Hematopoietic multipotent progenitor cell treated with erythropoietin and hydrocortisone succinate and interleukin-3 and kit ligand, for 4 days (in vitro differentiated cells): ENCODE results near the gene SEMA5A.

Experiments used
- DNase-seq: peaks from one replicate; pipeline ENCODE4 v3.0.0-alpha.2; 2015

The SEMA5A gene

DNA sequence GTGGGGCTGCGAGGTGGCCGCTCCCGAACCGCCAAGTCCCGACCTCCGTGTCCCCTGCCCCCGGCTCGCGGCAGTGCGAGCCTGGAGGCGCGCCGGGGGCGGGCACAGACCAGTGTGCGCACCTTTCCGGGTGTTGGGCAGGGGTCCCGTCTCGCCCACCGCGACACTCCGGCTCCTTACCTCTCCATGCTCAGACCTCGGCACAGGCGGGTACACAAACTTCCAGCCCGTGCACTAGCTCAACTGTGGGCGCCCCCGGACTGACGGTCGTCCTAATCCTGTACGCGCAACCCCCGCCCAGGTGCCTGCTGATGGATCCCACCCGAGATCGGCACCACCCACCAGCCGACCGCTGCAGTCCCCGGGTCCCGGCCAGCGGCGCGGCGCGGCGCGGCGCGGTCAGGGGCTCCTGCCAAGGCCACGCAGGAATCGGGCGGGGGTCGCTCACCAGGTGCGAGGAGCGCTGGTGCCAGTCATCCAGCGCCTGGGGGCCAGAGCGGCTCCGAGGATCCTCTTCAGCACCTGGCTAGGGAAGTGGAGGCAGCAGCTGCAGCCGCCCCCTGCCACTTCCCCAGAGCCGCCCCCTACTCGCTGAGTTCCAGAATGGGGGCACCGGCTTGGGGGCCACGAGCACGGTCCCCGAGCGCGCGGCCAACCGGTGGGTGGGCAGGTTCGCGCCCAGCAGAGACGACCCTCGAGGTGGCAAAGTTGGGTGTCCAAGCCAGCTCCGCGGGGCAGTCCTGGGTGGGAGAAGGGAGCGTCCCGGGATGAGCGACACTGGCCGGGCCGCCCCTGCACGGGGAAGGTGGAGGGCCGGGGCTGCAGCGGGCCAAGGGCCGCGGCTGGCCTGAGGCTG lies 511 bp downstream of the SEMA5A start:
- DNase-seq: no peak

DNA sequence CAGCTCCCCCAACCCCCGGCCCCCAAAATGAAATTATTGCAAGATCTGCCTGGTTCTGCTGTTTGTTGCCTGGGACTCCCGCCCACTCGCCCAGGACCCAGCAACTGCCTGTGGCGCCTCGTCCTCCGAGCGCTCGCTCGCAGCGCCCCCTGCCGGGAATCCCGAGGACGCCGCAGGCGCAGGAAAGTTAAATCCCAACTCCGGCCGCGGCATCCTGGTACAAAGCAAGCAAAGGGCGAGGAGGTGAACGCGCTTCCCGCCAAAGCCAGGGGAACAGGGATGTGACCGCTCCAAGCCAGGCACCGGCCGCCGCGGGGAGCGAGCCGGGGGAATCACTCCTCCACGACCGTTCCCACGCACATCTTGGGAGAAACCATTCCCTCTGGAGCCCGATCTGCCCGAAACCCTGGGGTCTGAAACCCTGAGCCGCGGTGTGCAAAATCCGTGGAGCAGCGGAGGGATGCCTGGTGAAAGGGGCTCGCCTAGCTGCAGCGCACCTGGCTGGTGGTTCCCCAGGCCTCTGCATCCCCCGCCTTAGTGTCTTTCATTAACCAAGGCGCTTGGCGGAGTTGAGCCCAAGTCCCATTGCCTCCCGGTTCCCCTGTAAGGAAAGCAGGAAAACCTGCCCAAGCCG lies 1.3 kb downstream of the SEMA5A start:
- DNase-seq: peak; percentile 71

- DNase-seq: no peak
Observed at GRCh38 chr5:9544056-9544455, 1.8 kb downstream of the SEMA5A start.

- DNase-seq: no peak
Observed at GRCh38 chr5:9543311-9543920, 2.5 kb downstream of the SEMA5A start.

DNA sequence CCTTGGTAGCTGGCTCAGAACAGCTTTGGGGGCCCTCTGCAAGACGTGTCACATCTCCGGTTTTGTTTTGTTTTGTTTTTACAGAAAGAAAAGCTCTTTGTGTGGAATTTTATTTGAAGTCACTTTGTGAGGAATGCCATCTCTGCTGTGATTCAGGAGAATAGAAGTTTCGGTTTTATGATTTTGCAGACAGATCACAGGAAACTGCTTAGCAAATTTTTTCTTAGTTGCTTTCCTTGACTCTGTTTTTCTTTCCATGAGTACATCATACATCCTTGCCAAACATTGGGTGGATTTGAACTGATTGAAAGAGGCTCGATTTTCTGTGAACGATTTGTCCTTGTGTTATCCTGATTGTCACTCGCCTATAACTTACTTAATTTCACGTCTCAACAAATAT lies 5.1 kb downstream of the SEMA5A start:
- no peak for DNase-seq

DNA sequence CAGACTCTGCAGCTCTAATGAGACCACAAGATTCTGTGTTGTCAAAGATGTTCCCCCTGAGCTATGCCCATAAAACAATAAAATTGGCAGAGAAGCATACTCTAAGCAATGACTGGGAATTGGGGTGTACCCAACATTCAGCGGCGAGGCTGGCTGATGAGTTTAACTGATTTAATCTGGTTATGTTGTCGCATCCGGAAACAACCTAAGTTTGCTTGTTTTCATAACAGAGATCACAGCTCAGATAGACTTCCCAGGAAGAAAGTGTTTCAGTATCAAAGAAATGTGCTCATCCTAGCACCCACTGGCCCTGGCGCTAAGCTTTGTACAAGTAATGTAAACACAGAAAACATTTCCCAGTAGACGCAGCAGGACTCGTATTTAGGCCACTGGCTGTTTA lies 7.4 kb downstream of the SEMA5A start:
- DNase-seq: no peak

- DNase-seq: no peak
Observed at GRCh38 chr5:9537223-9538141, 8.4 kb downstream of the SEMA5A start.

DNA sequence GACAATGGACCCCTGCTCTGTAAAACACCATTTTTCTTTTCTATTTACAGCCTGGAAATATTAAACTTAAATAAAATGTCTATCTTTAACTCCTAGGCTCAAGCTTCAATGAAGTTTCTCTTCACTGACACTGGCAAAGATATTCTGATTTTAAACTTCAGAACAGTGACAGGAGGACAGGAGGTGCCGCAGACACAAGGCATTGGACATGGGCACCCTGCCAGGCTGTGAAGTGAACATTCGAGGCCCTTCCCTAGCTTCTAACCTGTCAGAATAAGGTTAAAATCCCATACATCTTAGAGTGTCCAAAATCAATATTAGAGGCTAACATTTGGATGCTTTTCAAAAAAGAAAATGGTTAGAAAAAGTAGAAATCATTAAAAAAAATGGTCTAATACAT lies 9.2 kb downstream of the SEMA5A start:
- DNase-seq: no peak

GRCh38 chr5:9534881-9535517 lies 10.9 kb downstream of the SEMA5A start:
- no peak for DNase-seq

DNA sequence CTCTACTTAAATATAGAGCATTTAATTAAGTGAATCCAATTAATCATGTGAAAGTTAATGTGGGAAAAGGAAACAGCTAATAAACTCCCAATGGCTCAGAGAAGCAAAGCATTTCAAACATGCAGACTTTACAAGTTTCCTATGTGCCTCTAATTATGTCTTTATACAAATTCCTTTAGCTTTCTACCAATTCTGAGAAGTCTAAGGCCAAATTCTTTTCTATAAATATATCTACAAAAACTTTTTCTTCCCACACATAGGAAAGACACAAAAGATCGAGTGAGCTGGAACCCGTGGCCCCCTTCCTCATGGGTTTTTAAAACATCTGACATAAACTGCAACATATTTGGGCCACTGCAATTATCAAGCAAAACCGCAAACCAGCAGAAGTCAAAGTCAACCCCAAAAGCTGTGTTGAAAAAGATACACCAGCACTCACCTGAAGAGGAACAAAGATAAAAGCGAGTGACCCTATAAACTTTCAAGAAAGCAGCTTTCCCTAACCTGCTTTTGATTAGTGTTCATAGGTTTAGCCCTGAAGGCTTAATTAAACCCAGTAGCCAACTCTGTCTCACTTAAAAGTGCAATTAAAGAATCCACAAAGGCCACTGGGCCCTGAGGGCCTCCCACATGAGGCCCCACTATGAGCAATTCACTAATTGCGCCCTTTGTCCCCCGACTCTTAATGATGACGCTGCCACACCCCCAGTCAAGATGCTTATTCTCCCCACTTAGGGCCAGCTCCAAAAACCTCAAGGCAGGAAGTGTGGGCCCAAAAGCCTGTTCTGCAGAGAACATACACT lies 12.1 kb downstream of the SEMA5A start:
- no peak for DNase-seq

DNA sequence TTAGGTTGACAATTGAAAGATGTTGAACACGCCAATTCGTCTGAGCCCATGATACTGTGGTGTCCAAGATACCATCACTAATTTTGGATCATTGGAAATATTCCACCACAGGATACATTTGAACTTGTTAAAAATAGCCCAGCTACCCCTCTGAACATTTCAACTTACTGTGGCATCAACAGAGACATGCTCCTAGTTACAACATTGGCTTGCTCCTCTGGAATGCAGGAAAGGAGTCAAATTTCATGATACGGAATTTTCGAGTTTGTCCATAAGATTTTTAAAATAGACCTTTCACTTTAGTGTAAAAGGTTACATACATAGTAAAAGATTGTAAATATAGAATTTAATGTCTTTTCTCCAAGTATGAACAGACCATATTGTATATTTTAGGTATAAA lies 12.8 kb downstream of the SEMA5A start:
- no peak for DNase-seq

DNA sequence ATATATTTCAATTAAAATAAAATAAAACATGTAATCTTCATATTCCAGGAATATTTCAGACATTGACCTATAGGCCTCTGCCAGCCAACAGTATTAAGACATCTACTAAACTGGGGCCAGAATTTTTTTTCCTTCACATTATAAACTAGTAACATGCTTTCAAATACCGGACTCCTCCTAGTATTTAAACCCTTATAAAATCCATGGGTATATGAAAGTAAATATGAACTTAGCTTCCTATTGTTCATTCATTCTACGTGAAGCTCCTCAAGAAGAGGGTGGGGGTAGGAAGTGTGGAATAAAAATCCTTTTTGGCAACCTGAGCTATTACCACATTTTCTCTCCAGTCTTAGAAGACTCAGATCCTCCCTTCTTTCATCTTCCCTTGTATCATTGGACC lies 16.4 kb downstream of the SEMA5A start:
- no peak for DNase-seq

DNA sequence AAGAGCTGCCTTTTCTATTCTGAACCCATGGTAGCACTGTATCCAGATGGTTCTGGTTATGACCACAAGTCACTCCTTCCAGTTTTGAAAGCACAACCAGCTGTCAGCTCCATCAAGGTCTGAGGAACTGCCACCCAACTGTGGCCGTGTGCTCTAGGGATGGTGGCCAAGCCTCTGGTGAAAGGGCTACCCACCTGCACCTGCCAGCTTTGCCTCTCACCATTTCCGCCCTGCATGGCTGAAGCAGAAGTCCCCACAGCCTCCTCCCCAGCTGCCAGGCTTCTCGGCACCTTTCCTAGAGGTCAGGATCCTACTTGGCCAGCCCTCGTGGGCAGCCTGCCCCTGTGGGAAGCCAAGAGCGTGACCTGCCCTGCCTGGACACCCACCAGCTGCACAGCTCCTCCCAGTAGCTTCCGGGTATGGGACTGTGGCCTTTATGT lies 16.8 kb downstream of the SEMA5A start:
- no peak for DNase-seq

DNA sequence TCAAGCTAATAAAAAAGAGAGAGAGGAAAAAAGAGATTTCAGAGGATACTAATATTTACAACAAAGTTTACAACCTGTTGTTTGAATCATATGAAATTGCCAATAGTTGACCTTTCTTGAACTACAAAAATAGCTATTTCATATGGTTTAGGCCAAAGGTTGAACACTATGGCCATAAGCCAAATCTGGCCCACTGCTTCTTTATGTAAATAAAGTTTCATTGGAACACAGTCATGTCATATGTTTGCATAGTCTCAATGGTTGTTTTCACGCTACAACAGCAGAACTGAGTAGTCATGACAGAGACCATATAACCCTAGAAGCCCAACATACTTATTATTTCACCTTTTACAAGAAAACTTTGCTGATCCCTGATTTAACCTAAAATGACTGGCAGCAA lies 20.9 kb downstream of the SEMA5A start:
- DNase-seq: no peak

DNA sequence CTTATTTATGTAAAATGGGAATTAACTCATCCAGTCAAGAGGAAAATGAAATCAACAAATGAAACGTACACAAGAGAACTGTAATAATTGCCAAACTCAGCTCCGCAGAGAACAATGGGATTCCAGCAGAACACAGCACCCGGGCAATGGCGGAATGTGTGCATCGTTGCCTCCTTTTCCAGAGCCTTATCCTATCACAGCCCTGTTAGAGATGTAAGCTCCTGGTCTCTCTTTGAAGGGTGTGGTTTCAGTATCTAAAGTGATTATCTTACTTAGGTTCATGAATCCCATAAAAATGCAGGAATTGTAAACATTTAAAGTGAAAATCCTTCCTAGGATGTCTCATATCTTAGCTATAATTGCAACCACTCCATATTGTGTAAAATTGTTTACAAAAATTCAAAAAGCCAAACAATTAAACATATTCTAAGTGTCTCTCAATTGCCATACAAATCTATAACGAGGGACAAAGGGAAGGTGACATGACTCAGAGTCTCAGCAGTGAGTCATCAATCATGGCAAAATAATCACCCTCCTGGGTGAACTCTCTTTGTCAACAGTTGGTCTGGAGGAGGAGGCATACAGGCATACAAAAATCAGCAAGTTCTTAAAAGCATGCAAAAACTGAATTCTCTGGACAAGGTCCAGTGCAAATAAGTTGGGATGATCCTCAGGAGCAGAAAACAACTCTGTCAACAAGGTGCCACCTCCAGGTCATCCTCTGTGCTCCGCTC lies 22.6 kb downstream of the SEMA5A start:
- DNase-seq: no peak

GRCh38 chr5:9519537-9519936 lies 26.3 kb downstream of the SEMA5A start:
- no peak for DNase-seq

- no peak for DNase-seq
Observed at GRCh38 chr5:9516591-9516990, 29.3 kb downstream of the SEMA5A start.

DNA sequence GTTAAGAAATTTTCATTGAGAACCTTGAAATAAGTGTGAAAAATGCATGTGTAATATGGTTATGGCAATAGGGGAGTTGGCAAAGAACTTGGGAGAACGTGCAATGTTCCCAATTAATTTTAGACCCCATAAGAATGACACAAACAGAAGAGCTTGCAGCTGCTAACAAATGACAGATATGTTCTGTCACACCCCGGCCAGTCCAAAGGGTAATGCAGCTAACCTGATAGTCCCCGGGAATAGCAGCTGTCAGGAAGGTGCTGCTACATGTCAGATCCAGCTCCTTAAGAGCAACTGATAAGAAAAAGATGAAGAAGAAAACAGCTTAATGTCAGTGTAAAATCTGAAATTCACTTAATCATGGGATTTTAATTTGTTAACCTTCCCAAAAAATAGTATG lies 30.4 kb downstream of the SEMA5A start:
- no peak for DNase-seq

DNA sequence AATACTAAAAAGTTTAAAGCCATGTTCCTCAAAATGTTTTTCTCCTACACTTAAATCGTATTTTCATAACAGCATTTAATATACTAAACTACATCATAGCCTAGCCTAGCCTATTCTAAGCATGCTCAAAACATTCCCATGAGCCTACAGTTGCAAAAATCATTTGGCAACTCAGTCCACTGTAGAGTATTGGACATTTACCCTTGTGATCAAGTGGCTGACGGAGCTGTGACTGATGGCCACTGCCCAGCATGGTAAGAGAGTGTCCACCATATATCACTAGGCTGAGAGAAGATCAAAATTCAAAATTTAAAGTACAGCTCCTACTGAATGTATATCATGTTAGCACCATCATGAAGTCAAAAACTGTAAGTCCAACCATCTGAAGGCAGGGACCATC lies 30.9 kb downstream of the SEMA5A start:
- no peak for DNase-seq

DNA sequence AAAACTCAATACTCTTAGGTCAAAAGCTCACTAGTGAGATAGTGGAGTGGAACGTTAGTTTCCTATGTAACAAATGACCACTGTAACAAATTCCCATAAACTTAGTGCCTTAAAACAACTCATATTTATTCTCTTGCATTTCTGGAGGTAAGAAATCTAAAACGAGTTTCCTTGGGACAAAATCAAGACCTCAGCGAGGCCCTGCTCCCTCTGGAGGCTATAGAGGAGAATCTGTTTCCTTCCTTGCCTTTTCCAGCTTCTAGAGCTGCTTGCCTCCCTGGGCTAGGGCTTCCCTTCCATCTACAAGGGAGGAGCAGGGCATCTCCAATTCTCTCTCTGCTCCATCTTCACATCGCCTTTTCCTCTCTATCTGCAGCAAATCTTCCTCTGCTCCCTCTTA lies 32.0 kb downstream of the SEMA5A start:
- DNase-seq: no peak

DNA sequence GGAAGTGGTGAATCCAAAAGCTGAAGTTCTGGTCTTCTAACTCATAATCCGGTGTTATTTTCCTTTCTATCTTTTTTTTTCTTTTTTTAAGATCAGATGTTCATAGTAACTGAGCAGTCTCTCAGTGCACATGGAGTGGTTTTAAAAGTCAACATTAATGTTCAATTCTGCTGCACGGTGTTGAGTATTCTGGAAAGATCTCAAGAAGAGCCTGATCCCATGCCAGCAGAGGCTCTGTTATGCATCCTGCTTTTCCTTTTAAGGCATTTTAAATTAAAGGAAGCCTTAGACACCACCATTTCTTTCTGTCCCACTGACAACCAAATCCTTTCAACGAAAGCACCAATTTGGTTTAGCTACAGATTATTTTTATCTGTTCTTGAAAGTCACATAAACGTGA lies 33.4 kb downstream of the SEMA5A start:
- DNase-seq: no peak
